ENCODE measurements around the gene FARP1. TPM values are rescaled to one million over a fixed set of nuclear protein-coding genes. Genes with fewer than 3 reads are reported as not detected.
A peak's percentile ranks its signal among the peaks of the same experiment; 100 is the strongest.

Gene FARP1
- total RNA-seq, 4 donors from 2014 or later = 28.3 to 69.2 (median 36.4) TPM

DNA sequence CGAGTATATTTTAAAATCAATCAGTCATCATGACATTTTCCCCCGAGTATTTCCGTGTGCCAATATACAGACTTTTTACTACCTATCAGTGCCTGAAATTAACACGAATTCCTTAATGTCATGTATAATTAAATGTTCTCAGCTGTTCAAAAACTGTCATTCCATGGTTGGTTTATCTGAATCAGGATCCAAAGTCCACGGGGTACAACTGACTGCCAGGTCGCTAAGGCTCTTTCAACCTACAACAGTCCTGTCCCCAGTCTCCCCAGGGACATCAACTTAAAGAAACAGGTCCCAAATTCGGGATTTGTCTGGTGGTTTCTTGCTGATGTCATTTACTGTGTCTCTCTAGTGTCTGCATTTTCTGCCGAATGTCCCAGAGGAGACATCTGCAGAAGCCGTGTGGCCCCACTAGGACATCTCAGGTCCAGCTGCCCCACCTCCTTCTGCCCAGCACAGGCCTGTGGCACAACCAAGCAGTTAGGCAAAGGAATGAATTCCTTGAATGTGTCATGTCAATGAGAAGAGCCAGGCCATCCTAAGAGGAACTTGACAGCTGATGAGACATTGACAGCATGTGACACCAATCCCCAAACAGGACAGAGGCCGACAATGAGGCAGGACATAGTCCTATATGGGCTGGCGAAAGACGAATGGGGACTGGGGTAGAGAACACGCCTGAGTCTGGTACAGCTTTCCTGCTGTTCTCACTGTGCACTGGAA is 324.5 kb downstream of the FARP1 start:
- Histone ChIP-seq H3K4me1 (peaks cover 0 to 60% (median 0%) of the 10 kb centered on the region in 3 donors), H3K9me3 (no peaks in the 10 kb centered on the region), H3K36me3 (peaks cover 0 to 54% of the 10 kb centered on the region in 2 donors), H3K27me3 (no peaks in the 10 kb centered on the region), H3K4me3 (no peak overlapping the region), H3K27ac (peak overlapping the region in 2 of 4 donors; percentile 45)
- TF ChIP-seq, protein P1, sequence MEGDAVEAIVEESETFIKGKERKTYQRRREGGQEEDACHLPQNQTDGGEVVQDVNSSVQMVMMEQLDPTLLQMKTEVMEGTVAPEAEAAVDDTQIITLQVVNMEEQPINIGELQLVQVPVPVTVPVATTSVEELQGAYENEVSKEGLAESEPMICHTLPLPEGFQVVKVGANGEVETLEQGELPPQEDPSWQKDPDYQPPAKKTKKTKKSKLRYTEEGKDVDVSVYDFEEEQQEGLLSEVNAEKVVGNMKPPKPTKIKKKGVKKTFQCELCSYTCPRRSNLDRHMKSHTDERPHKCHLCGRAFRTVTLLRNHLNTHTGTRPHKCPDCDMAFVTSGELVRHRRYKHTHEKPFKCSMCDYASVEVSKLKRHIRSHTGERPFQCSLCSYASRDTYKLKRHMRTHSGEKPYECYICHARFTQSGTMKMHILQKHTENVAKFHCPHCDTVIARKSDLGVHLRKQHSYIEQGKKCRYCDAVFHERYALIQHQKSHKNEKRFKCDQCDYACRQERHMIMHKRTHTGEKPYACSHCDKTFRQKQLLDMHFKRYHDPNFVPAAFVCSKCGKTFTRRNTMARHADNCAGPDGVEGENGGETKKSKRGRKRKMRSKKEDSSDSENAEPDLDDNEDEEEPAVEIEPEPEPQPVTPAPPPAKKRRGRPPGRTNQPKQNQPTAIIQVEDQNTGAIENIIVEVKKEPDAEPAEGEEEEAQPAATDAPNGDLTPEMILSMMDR (IDR thresholded peaks at IDR 0.05) = no peak
- TF ChIP-seq POLR2AphosphoS5 (IDR thresholded peaks at IDR 0.05) = no peak
- TF ChIP-seq POLR2A (IDR thresholded peaks at IDR 0.05) = no peak
- TF ChIP-seq EP300 (IDR thresholded peaks at IDR 0.05) = no peak
- 64 to 74% methylated on average over 11 of the region's 13 CpGs for WGBS, 2 donors (ENCODE audit: low coverage in 1 of 2)
- ATAC-seq = no peak

DNA sequence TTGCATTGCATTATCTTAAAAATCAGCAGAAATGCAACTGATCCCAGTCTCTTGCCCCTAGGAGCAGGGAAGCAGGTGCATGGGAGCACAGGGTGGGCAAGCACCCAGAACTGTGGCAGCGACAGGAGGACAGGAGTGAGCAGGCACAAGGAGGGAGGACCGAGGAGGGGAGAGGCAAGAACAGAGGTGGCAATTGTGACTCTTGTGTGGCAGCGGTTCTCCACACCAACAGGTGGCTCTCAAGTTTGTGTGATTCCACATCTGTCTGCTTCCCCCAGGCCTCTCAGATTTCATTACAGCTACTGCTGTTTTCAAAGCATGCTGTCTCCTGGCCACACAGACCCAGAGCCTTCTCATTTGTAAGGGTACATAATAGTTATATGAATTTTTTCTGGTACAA is 325.5 kb downstream of the FARP1 start:
- Histone ChIP-seq H3K9me3 (no peaks in the 10 kb centered on the region), H3K4me3 (no peak overlapping the region), H3K36me3 (peaks cover 0 to 50% of the 10 kb centered on the region in 2 donors), H3K27me3 (no peaks in the 10 kb centered on the region), H3K4me1 (peaks cover 0 to 53% (median 0%) of the 10 kb centered on the region in 3 donors), H3K27ac (peak overlapping the region in 2 of 4 donors; percentile 45)
- ATAC-seq = no peak
- 51 to 69% methylated on average over 2 to 3 of the region's 3 CpGs for WGBS, 2 donors (ENCODE audit: low coverage in 1 of 2)
- no peak for TF ChIP-seq POLR2A (IDR thresholded peaks at IDR 0.05)
- TF ChIP-seq, protein P1 (IDR thresholded peaks at IDR 0.05) = peak in 1 of 4 experiments; percentile 23

DNA sequence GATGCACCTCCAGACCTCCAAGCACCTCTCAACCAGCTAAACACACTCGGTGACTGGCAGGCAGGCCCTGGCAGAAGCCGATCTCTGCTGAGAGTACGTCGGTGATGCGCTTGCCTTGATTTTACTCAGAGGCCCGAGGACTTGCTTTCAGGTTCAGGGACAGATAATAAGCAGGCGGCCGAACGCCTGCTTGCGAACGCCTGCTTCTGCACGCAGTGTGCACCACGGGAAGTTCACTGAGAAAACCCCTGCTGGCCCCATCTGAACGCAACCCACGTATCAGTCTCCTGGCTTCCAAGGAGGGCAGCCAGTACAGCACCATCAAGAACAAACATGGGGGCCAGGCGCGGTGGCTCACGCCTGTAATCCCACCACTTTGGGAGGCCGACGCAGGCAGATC is 326.0 kb downstream of the FARP1 start:
- Histone ChIP-seq H3K36me3 (peaks cover 0 to 54% of the 10 kb centered on the region in 2 donors), H3K27ac (peak overlapping the region in 2 of 4 donors; percentile 10 to 45), H3K4me3 (no peak overlapping the region), H3K27me3 (no peaks in the 10 kb centered on the region), H3K9me3 (no peaks in the 10 kb centered on the region), H3K4me1 (peaks cover 0 to 52% (median 0%) of the 10 kb centered on the region in 3 donors)
- 79 to 86% methylated on average over 6 to 8 of the region's 20 CpGs for WGBS, 2 donors (ENCODE audit: low coverage in 1 of 2)
- TF ChIP-seq POLR2A (IDR thresholded peaks at IDR 0.05) (no peak), EP300 (IDR thresholded peaks at IDR 0.05) (no peak), POLR2AphosphoS5 (IDR thresholded peaks at IDR 0.05) (no peak)
- TF ChIP-seq, protein P1 (IDR thresholded peaks at IDR 0.05) = no peak
- no peak for ATAC-seq

DNA sequence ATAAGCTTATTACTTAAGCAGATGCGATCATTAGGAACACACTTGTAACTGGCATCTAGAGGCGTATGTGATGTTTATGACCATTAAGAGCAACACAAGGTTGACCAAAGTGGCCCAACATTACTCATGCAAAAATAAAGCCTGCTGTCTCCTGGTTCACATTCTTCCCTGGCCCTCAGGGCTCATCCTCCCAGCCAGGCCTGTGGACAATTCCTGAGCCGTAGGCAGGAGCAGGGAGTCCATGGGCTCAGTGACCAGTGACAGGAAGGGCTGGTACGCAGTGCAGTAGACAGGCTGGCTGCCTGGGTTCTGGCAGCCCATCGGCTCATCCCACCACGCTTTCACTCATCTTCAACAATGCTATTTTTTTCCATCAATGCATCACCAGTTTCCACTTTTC is 328.0 kb downstream of the FARP1 start:
- Histone ChIP-seq H3K4me3 (no peak overlapping the region), H3K4me1 (peaks cover 0 to 44% (median 4%) of the 10 kb centered on the region in 3 donors), H3K36me3 (peaks cover 0 to 54% of the 10 kb centered on the region in 2 donors), H3K27ac (no peak overlapping the region), H3K9me3 (no peaks in the 10 kb centered on the region), H3K27me3 (no peaks in the 10 kb centered on the region)
- no peak for ATAC-seq
- TF ChIP-seq POLR2A (IDR thresholded peaks at IDR 0.05) (no peak), POLR2AphosphoS5 (IDR thresholded peaks at IDR 0.05) (no peak), EP300 (IDR thresholded peaks at IDR 0.05) (no peak)
- TF ChIP-seq, protein P1 (IDR thresholded peaks at IDR 0.05) = no peak
- WGBS, 2 donors (ENCODE audit: low coverage in 1 of 2) = 61 to 83% methylated on average over 4 to 6 of the region's 6 CpGs

DNA sequence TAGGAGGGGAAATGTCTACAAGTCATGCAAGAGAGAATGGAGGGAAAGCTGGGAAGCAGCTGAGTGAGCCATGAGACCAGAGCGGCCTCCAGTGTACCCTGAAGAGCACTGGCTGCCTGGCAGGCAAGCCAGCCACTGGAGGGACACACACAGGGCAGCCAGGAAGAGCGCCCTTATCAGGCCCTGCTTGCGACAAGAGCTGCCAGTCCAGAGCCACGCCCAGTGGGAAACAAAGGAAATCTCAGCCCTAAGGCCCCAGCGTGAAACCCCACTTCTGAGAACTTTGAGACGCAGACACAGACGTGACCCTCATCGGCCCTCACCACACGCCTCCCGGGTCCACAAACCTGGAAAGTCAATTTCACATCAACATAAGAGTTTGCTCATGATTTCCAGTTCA is 329.0 kb downstream of the FARP1 start:
- no CpG with 5 or more reads among the region's 10 CpGs for WGBS, 2 donors (ENCODE audit: low coverage in 1 of 2)
- no peaks in the 10 kb centered on the region for H3K9me3 ChIP-seq
- no peaks in the 10 kb centered on the region for H3K27me3 ChIP-seq
- H3K4me1 ChIP-seq = peaks cover 0 to 44% (median 12%) of the 10 kb centered on the region in 3 donors
- no peak overlapping the region for H3K27ac ChIP-seq
- TF ChIP-seq, protein P1 (IDR thresholded peaks at IDR 0.05) = no peak
- TF ChIP-seq EP300 (IDR thresholded peaks at IDR 0.05) = no peak
- TF ChIP-seq POLR2AphosphoS5 (IDR thresholded peaks at IDR 0.05) = no peak
- TF ChIP-seq POLR2A (IDR thresholded peaks at IDR 0.05) = no peak
- H3K36me3 ChIP-seq = peaks cover 0 to 54% of the 10 kb centered on the region in 2 donors
- ATAC-seq = no peak
- H3K4me3 ChIP-seq = no peak overlapping the region

Measured in gastroesophageal sphincter (tissue), 4 donors.